ENCODE data around the gene KRT33B. TPM values are rescaled to one million over a fixed set of nuclear protein-coding genes. Genes with fewer than 3 reads are reported as not detected.

Gene KRT33B
- total RNA-seq, 1 experiment from 2014 or later = not detected

- POLR2A ChIA-PET = no interaction called here
- ATAC-seq (no peak), DNase-seq (ENCODE audit: low read depth, low spot score) (no peak)
- CTCF ChIA-PET = no interaction called here
- TF ChIP-seq REST (IDR thresholded peaks at IDR 0.05; ENCODE audit: insufficient read depth in 1 of 2, low read depth in 2 of 2, low read length in 1 of 2) = no peak
- TF ChIP-seq SIN3A (IDR thresholded peaks at IDR 0.05; ENCODE audit: borderline replicate concordance, insufficient read depth, low read depth, low read length) = no peak
- TF ChIP-seq TCF7L2 (IDR thresholded peaks at IDR 0.05; ENCODE audit: low read depth, low read length) = no peak
- no peak for TF ChIP-seq POLR2AphosphoS5 (IDR thresholded peaks at IDR 0.05; ENCODE audit: low read depth, low read length)
- TF ChIP-seq CTCF (IDR thresholded peaks at IDR 0.05) = no peak
- Histone ChIP-seq H3K27me3 (ENCODE audit: control insufficient read depth, insufficient read depth, low read length) (no peaks in the 10 kb centered on the region), H3K27ac (ENCODE audit: low read length) (no peak overlapping the region), H3K9me3 (ENCODE audit: control insufficient read depth, insufficient read depth, low read depth, low read length) (no peaks in the 10 kb centered on the region), H3K4me3 (ENCODE audit: low read depth in 2 of 2, low read length in 2 of 2) (no peak overlapping the region), H3K4me1 (ENCODE audit: control insufficient read depth, insufficient read depth, low read length) (no peaks in the 10 kb centered on the region), H3K36me3 (ENCODE audit: control insufficient read depth, insufficient read depth, low read length) (no peaks in the 10 kb centered on the region)
- intact Hi-C loops (cut with micrococcal nuclease; ENCODE audit: unreplicated experiment) = no loop called here
- in situ Hi-C loops (cut with HindIII; ENCODE audit: low pct_unique_long_range_greater_than_20kb, low sequenced_read_pairs) = no loop called here
- BruUV-seq (replicated peaks) = no TSS peak
Measured at GRCh38 chr17:41333098-41333497, 36.5 kb downstream of the KRT33B start.

GRCh38 chr17:41332239-41332638 is 37.4 kb downstream of the KRT33B start:
- POLR2A ChIA-PET = interaction anchor here (0.6 kb wide), 1 partner anchor 1044 kb away, joined by 4 read pairs; no protein-coding TSS in a partner anchor
- in situ Hi-C loops (cut with HindIII; ENCODE audit: low pct_unique_long_range_greater_than_20kb, low sequenced_read_pairs) (no loop called here), intact Hi-C loops (cut with micrococcal nuclease; ENCODE audit: unreplicated experiment) (no loop called here)
- ATAC-seq = no peak
- Histone ChIP-seq H3K4me3 (ENCODE audit: low read depth in 2 of 2, low read length in 2 of 2) (no peak overlapping the region), H3K27me3 (ENCODE audit: control insufficient read depth, insufficient read depth, low read length) (no peaks in the 10 kb centered on the region), H3K4me1 (ENCODE audit: control insufficient read depth, insufficient read depth, low read length) (no peaks in the 10 kb centered on the region), H3K9me3 (ENCODE audit: control insufficient read depth, insufficient read depth, low read depth, low read length) (no peaks in the 10 kb centered on the region), H3K27ac (ENCODE audit: low read length) (no peak overlapping the region), H3K36me3 (ENCODE audit: control insufficient read depth, insufficient read depth, low read length) (no peaks in the 10 kb centered on the region)
- TF ChIP-seq TCF7L2 (IDR thresholded peaks at IDR 0.05; ENCODE audit: low read depth, low read length) (no peak), SIN3A (IDR thresholded peaks at IDR 0.05; ENCODE audit: borderline replicate concordance, insufficient read depth, low read depth, low read length) (no peak), POLR2AphosphoS5 (IDR thresholded peaks at IDR 0.05; ENCODE audit: low read depth, low read length) (no peak), CTCF (IDR thresholded peaks at IDR 0.05) (no peak), REST (IDR thresholded peaks at IDR 0.05; ENCODE audit: insufficient read depth in 1 of 2, low read depth in 2 of 2, low read length in 1 of 2) (no peak)
- BruUV-seq (replicated peaks) = no TSS peak
- CTCF ChIA-PET = interaction anchor here (0.6 to 1.1 kb wide), 2 partner anchors 216 to 483 kb away, joined by 3 read pairs; no protein-coding TSS in a partner anchor
- no peak for DNase-seq (ENCODE audit: low read depth, low spot score)

Measured in Panc1 (cell line).